GM18517 (cell line): Measurements from ENCODE around the gene ETFRF1.

Experiments used
- ATAC-seq: cut with Tn5 transposase; IDR thresholded peaks from one replicate; pipeline ENCODE4 v1.9.1; 2021; ENCODE audit warnings: mild to moderate bottlenecking, moderate library complexity; ENCODE audit not compliant: unreplicated experiment

Gene ETFRF1

GRCh38 chr12:25195056-25195971 is at the start of gene ETFRF1, which contains the start of gene DNAI7:
TSS of gene ETFRF1 (plus strand) at chr12:25195237. CDS start at chr12:25203957, 8,720 bp downstream.
TSS of gene DNAI7 (minus strand) at chr12:25195160. CDS start at chr12:25195078, 82 bp downstream.
- peak; percentile 86 for ATAC-seq

DNA sequence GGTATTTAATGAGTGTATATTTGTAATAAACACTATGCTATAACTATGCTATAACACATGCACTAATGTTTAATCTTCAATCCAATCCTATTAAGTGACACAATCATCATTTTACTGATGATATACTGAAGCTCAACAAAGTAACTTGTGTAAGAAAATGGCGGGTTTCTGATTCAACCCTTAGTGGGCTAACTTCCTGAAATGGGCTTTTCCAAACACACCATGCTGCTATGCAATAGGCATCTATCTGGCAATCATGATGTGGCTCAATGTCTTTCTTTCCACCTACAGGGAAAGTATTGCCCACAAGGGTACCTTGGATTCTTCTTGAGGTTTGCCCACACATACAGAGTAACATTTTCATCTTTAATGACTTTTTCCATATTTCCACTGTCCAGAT is 48.4 kb upstream of the ETFRF1 start:
- ATAC-seq: no peak

- no peak for ATAC-seq
Observed at GRCh38 chr12:25151476-25151875, 43.6 kb upstream of the ETFRF1 start.

- no peak for ATAC-seq
Observed at GRCh38 chr12:25152055-25152454, 43.0 kb upstream of the ETFRF1 start.

GRCh38 chr12:25155022-25155576 is 39.9 kb upstream of the ETFRF1 start:
- ATAC-seq: peak; percentile 65

- ATAC-seq: no peak
Observed at GRCh38 chr12:25156061-25156460, 39.0 kb upstream of the ETFRF1 start.

DNA sequence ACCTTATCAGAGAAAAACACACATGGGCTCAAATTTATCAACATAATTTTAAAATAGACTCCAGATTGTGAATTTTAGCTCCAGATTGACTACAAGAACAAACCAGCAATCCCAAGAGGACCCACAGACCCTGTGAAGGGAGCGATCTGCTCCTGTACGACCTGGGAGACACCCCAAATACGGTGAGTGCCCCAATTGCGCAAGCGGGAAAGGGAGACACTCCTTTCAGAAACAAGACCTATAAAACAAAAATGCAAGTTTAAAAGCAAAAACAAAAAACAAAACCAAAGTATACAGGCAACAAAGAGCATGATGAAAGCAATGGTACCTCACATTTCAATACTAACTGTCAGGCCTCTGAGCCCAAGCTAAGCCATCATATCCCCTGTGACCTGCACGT is 32.2 kb upstream of the ETFRF1 start:
- ATAC-seq: no peak

DNA sequence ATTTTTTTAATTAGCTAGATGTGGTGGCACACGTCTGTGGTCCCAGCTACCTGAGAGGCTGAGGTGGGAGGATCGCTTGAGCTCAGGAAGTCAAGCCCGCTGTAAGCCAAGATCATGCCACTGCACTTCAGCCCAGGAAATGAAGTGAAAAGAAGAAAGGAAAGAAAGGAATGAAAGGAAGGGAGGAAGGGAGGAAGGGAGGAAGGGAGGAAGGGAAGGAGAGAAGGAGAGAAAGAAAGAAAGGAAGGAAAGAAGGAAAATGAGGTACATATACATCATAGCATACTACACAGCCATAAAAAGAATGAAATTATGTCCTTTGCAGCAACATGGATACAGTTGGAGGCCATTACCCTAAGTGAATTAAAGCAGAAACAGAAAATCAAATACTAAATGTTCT is 12.3 kb upstream of the ETFRF1 start:
- ATAC-seq: no peak

- ATAC-seq: no peak
Observed at GRCh38 chr12:25184132-25184531, 10.9 kb upstream of the ETFRF1 start.

- peak; percentile 75 for ATAC-seq
Observed at GRCh38 chr12:25186038-25186787, 8.8 kb upstream of the ETFRF1 start.

DNA sequence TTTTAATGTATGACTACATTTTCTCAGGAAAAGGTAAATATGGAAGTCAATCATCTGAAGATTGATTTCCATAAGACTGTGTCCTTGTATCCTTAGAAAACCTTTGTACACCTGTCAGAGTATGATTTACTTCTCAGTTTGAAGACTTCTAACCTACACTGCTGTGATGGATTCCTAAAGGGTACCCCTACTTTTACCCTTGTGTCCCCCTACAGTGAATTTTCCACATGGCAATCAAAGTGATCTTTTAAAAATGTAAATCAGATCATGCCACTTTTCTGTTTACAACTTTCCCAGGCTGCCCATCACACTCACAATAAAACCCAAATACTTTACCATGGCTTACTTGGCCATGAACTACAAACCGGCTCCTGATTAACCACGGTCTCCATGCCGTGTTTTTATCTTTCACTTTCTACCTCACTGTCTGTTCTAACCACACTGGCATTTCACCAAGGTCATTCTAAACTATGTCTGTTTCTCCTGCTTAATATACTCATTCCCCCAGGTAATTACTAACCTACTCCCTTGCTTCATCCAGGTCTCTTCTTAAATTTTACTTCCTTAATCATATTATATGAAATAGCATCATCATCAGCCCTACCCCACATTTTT is 8.1 kb upstream of the ETFRF1 start:
- ATAC-seq: peak; percentile 76

DNA sequence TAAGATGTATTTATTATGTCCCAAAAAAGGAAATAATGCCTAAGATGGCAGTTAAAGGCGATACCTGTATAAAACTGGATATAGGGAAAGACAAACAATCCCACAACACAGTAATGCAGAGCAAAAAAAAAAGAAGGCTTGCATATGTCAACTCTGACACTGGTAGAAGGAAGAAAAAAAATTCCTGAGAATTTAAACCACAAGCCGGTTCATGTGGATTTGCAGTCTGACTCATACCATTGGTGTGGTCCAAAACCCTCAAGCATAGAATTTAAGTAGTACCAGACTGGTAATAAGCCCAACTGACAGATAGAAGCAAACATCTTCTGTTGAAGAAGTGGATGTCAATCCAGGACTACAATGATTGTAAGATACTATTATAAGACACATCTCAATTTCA is 7.3 kb upstream of the ETFRF1 start:
- ATAC-seq: no peak

- ATAC-seq: no peak
Observed at GRCh38 chr12:25189656-25190055, 5.4 kb upstream of the ETFRF1 start.

- no peak for ATAC-seq
Observed at GRCh38 chr12:25190793-25191192, 4.2 kb upstream of the ETFRF1 start.

- ATAC-seq: no peak
Observed at GRCh38 chr12:25194214-25194613, 823 bp upstream of the ETFRF1 start.

- ATAC-seq: no peak
Observed at GRCh38 chr12:25194722-25195055, 348 bp upstream of the ETFRF1 start.

DNA sequence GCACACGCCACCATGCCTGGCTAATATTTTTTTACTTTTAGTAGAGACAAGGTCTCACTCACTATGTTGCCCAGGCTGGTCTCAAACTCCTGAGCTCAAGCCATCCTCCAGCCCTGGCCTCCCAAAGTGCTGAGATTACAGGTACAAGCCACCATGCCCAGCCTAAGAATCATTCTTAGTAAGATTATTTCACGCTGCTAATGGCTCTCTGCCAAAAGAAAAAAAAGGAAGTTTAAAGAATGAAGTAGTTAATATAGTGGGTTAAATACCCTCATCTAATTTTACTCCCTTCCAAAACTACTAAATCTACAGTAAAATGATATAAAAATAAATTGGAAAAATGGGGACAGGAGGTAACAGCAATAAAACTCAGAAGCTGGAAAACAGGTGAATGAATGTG is 2.6 kb downstream of the ETFRF1 start:
- ATAC-seq: no peak

- no peak for ATAC-seq
Observed at GRCh38 chr12:25200703-25201102, 5.7 kb downstream of the ETFRF1 start.

DNA sequence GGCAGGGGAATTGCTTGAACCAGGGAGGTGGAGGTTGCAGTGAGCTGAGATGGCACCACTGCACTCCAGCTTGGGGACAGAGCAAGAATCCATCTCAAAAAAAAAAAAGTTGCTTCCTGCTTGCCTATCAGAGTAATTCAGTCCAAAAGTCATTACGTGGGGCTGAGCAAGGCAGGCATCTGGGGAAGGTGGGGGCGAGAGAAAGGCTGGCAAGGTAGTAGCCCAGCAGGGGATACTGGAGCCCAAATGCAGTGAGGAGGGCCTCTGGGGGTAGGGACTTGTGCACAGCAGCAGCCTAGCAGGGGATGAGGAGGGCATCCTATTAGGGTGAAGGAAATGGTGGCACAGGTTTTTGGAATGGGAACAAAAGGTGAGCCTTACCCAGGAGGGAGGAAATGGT is 7.1 kb downstream of the ETFRF1 start:
- no peak for ATAC-seq

DNA sequence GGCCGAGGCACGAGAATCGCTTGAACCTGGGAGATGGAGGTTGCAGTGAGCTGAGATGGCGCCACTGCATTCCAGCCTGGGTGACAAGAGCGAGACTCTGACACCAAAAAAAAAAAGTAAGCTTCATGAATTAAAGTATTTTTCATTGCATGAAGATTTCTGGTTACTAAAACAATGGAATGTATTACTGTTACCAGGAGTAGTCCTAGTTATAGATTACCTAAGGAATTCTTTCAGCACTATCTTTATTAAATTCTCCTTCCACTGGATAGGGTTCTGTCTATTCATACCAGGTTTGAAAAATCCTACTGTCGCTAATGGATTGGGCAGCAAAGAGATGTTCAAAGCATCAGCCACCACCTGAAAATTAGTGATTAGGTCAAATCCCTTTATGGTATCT is 12.4 kb downstream of the ETFRF1 start:
- no peak for ATAC-seq

GRCh38 chr12:25207846-25208245 is 12.8 kb downstream of the ETFRF1 start:
- no peak for ATAC-seq
